ENCODE data around the gene SGPL1. TPM values are rescaled to one million over a fixed set of nuclear protein-coding genes. Genes with fewer than 3 reads are reported as not detected.

SGPL1 gene
- polyA plus RNA-seq, 1 donor from 2014 or later: 33.4 TPM

GRCh38 chr10:70915806-70916205 lies 100.1 kb downstream of the SGPL1 start:
- H3K79me2 ChIP-seq (replicated peaks; ENCODE audit: insufficient read depth, low read length): no peaks in the 10 kb centered on the region

GRCh38 chr10:70916241-70916640 lies 100.5 kb downstream of the SGPL1 start:
- Histone ChIP-seq H3K36me3 (ENCODE audit: insufficient read depth, low read length) (no peaks in the 10 kb centered on the region), H3K79me2 (replicated peaks; ENCODE audit: insufficient read depth, low read length) (no peaks in the 10 kb centered on the region), H3F3A (ENCODE audit: insufficient read depth, low read length, poor library complexity, severe bottlenecking) (no peaks in the 10 kb centered on the region), H3K9me2 (ENCODE audit: insufficient read depth, low read length) (no peaks in the 10 kb centered on the region), H3K9ac (ENCODE audit: low read length) (no peak overlapping the region), H3K4me2 (ENCODE audit: low read length) (no peak overlapping the region), H3K9me3 (ENCODE audit: low read length) (no peaks in the 10 kb centered on the region), H3K4me3 (ENCODE audit: low read length) (no peak overlapping the region), H2AFZ (ENCODE audit: low read depth, low read length) (no peak overlapping the region), H3K27ac (ENCODE audit: low read length) (no peak overlapping the region), H3K27me3 (ENCODE audit: insufficient read depth, low read depth, low read length) (no peaks in the 10 kb centered on the region), H4K20me1 (ENCODE audit: insufficient read depth) (no peaks in the 10 kb centered on the region)
- no peak for TF ChIP-seq SMC3 (conservative IDR thresholded peaks at IDR 0.05; ENCODE audit: poor library complexity)
- TF ChIP-seq EZH2 (IDR thresholded peaks at IDR 0.05; ENCODE audit: borderline replicate concordance, insufficient read depth, low read length, poor library complexity, severe bottlenecking): no peak
- no peak for TF ChIP-seq CTCF (IDR thresholded peaks at IDR 0.05; ENCODE audit: poor library complexity, severe bottlenecking)
- no peak for TF ChIP-seq TAF1 (IDR thresholded peaks at IDR 0.05; ENCODE audit: low read depth)
- TF ChIP-seq MXI1 (conservative IDR thresholded peaks at IDR 0.05; ENCODE audit: poor library complexity, severe bottlenecking): no peak
- TF ChIP-seq POLR2AphosphoS5 (IDR thresholded peaks at IDR 0.05): no peak
- TF ChIP-seq EP300 (conservative IDR thresholded peaks at IDR 0.05; ENCODE audit: poor library complexity, severe bottlenecking): no peak
- no peak for TF ChIP-seq REST (IDR thresholded peaks at IDR 0.05; ENCODE audit: borderline replicate concordance)
- no peak for TF ChIP-seq RAD21 (conservative IDR thresholded peaks at IDR 0.05)

More at GRCh38 chr10:70915806-70916205, 100.1 kb downstream of the SGPL1 start:
- Histone ChIP-seq H3K27me3 (ENCODE audit: insufficient read depth, low read depth, low read length) (no peaks in the 10 kb centered on the region), H3K27ac (ENCODE audit: low read length) (no peak overlapping the region), H3K9ac (ENCODE audit: low read length) (no peak overlapping the region), H3F3A (ENCODE audit: insufficient read depth, low read length, poor library complexity, severe bottlenecking) (no peaks in the 10 kb centered on the region), H3K9me2 (ENCODE audit: insufficient read depth, low read length) (no peaks in the 10 kb centered on the region), H3K4me2 (ENCODE audit: low read length) (no peak overlapping the region), H3K36me3 (ENCODE audit: insufficient read depth, low read length) (no peaks in the 10 kb centered on the region), H2AFZ (ENCODE audit: low read depth, low read length) (no peak overlapping the region), H3K4me3 (ENCODE audit: low read length) (no peak overlapping the region), H4K20me1 (ENCODE audit: insufficient read depth) (no peaks in the 10 kb centered on the region), H3K9me3 (ENCODE audit: low read length) (no peaks in the 10 kb centered on the region)
- no peak for TF ChIP-seq TAF1 (IDR thresholded peaks at IDR 0.05; ENCODE audit: low read depth)
- TF ChIP-seq RAD21 (conservative IDR thresholded peaks at IDR 0.05): no peak
- TF ChIP-seq CTCF (IDR thresholded peaks at IDR 0.05; ENCODE audit: poor library complexity, severe bottlenecking): no peak
- TF ChIP-seq POLR2AphosphoS5 (IDR thresholded peaks at IDR 0.05): no peak

Data from neural cell (in vitro differentiated cells).